ENCODE measurements around the gene HOXB2.

HOXB2 gene

GRCh38 chr17:48545022-48545375 is at the start of gene HOXB2:
HOXB2 (minus strand) TSS chr17:48545109; CDS start chr17:48544911, 198 bp downstream.
- DNase-seq (ENCODE audit: low spot score), result no peak

- DNase-seq (ENCODE audit: low spot score), result no peak
These were observed 49.1 kb upstream of the HOXB2 start for GRCh38 chr17:48593840-48594537.

- DNase-seq (ENCODE audit: low spot score), result no peak
These were observed 48.4 kb upstream of the HOXB2 start, which contains the start of gene HOXB5 for GRCh38 chr17:48593126-48593829. HOXB5 (minus strand) TSS chr17:48593779; CDS start chr17:48593682, 97 bp downstream.

GRCh38 chr17:48592577-48592976 is 47.7 kb upstream of the HOXB2 start:
- DNase-seq (ENCODE audit: low spot score), result no peak

GRCh38 chr17:48592057-48592514 is 47.2 kb upstream of the HOXB2 start:
- no peak for DNase-seq (ENCODE audit: low spot score)

- DNase-seq (ENCODE audit: low spot score), result no peak
These were observed 46.5 kb upstream of the HOXB2 start for GRCh38 chr17:48591255-48592056.

GRCh38 chr17:48590607-48591161 is 45.8 kb upstream of the HOXB2 start:
- DNase-seq (ENCODE audit: low spot score), result no peak

GRCh38 chr17:48589831-48590606 is 45.1 kb upstream of the HOXB2 start, which contains the start of gene HOXB3:
HOXB3 (minus strand) TSS chr17:48590241; CDS start chr17:48552474, 37,767 bp downstream.
- DNase-seq (ENCODE audit: low spot score), result no peak

- DNase-seq (ENCODE audit: low spot score), result no peak
These were observed 44.3 kb upstream of the HOXB2 start for GRCh38 chr17:48589060-48589830.

- DNase-seq (ENCODE audit: low spot score), result no peak
These were observed 43.6 kb upstream of the HOXB2 start for GRCh38 chr17:48588528-48588927.

- DNase-seq (ENCODE audit: low spot score), result no peak
These were observed 43.1 kb upstream of the HOXB2 start for GRCh38 chr17:48588074-48588415.

- DNase-seq (ENCODE audit: low spot score), result no peak
These were observed 42.6 kb upstream of the HOXB2 start for GRCh38 chr17:48587276-48588073.

- no peak for DNase-seq (ENCODE audit: low spot score)
These were observed 41.7 kb upstream of the HOXB2 start for GRCh38 chr17:48586355-48587258.

- DNase-seq (ENCODE audit: low spot score), result no peak
These were observed 39.4 kb upstream of the HOXB2 start for GRCh38 chr17:48584223-48584741.

- DNase-seq (ENCODE audit: low spot score), result no peak
These were observed 38.9 kb upstream of the HOXB2 start for GRCh38 chr17:48583708-48584222.

- DNase-seq (ENCODE audit: low spot score), result no peak
These were observed 37.8 kb upstream of the HOXB2 start for GRCh38 chr17:48582750-48583069.

- DNase-seq (ENCODE audit: low spot score), result no peak
These were observed 35.0 kb upstream of the HOXB2 start for GRCh38 chr17:48579760-48580554.

- no peak for DNase-seq (ENCODE audit: low spot score)
These were observed 34.5 kb upstream of the HOXB2 start for GRCh38 chr17:48579471-48579759.

All from globus pallidus (tissue), 1 donor.